ENCODE results near the gene TMEM120B. TPM values are rescaled to one million over a fixed set of nuclear protein-coding genes. Genes with fewer than 3 reads are reported as not detected.

Gene TMEM120B
- total and polyA plus RNA-seq, 2 of the 4 experiments (the other 2 are of a cell fraction), result 10.6 to 18.4 TPM

GRCh38 chr12:121765573-121765972 lies 53.0 kb downstream of the TMEM120B start:
- Histone ChIP-seq H2AK5ac (ENCODE audit: low read depth, low read length) (peak overlapping the region; percentile 22; the same call in 1 of the 2 replicates), H4K91ac (ENCODE audit: insufficient read depth, low read depth, low read length) (peak overlapping the region; percentile 17; the same call in 1 of the 2 replicates), H3K27ac (ENCODE audit: insufficient read depth, low read length) (peak overlapping the region; percentile 35), H3K4ac (ENCODE audit: low read depth, low read length) (peak overlapping the region; percentile 51; the same call in 1 of the 2 replicates), H3K9ac (ENCODE audit: low read depth, low read length) (no peak overlapping the region), H3K79me1 (ENCODE audit: low read depth in 1 of 2, low read length in 2 of 2) (peaks cover 0 to 23% of the 10 kb centered on the region in 2 experiments; a peak in 2 of 4 replicates), H2AK9ac (replicated peaks; ENCODE audit: low read depth, low read length, poor library complexity) (peak overlapping the region; percentile 87), H3K14ac (replicated peaks; ENCODE audit: low read depth, low read length) (0 out of 2 replicates have a peak overlapping the region, but pooled peaks have one; percentile 10), H3K56ac (ENCODE audit: extremely low read depth, insufficient read depth, low read length) (no peak overlapping the region), H2BK20ac (ENCODE audit: low read depth, low read length) (0 out of 2 replicates have a peak overlapping the region, but pooled peaks have one; percentile 43), H3K36me3 (ENCODE audit: control insufficient read depth, insufficient read depth, low read length) (peaks cover 2% of the 10 kb centered on the region; the same call in 1 of the 2 replicates), H2AFZ (replicated peaks; ENCODE audit: low read length, poor library complexity) (peak overlapping the region; percentile 67), H3K9me3 (ENCODE audit: control insufficient read depth, insufficient read depth, low read length) (no peaks in the 10 kb centered on the region), H3K23ac (ENCODE audit: low read depth, low read length) (no peak overlapping the region), H3K4me2 (ENCODE audit: low read depth, low read length) (no peak overlapping the region; the same call in 1 of the 2 replicates), H2BK5ac (ENCODE audit: low read depth, low read length, poor library complexity, severe bottlenecking) (peak overlapping the region; percentile 25), H4K5ac (ENCODE audit: low read depth, low read length) (no peak overlapping the region), H2BK15ac (ENCODE audit: low read depth, low read length) (no peak overlapping the region; the same call in 2 of the 3 replicates), H3K4me1 (ENCODE audit: control insufficient read depth, insufficient read depth, low read length) (peaks cover 30% of the 10 kb centered on the region), H3K9me1 (ENCODE audit: insufficient read depth, low read length) (peaks cover 25% of the 10 kb centered on the region), H3K18ac (ENCODE audit: low read depth, low read length) (no peak overlapping the region; the same call in 1 of the 2 replicates), H4K20me1 (ENCODE audit: insufficient read depth, low read length) (no peaks in the 10 kb centered on the region; the same call in 1 of the 2 replicates), H2BK120ac (ENCODE audit: low read depth, low read length) (peak overlapping the region; percentile 60), H3K27me3 (ENCODE audit: control insufficient read depth, insufficient read depth, low read length) (no peaks in the 10 kb centered on the region), H3K4me3 (ENCODE audit: insufficient read depth, low read depth, low read length) (no peak overlapping the region), H4K8ac (ENCODE audit: low read depth in 2 of 2, low read length in 2 of 2) (peak overlapping the region in 1 of 2 experiments; percentile 22; a peak in 1 of 4 replicates)
- DNase-seq (peak; percentile 97), ATAC-seq (ENCODE audit: low read depth) (peak; percentile 79)
- WGBS, 2 experiments (ENCODE audit: extremely low coverage in 2 of 2, insufficient read length in 1 of 2), result 40% methylated on average over 1 of the region's 5 CpGs; no CpG with 5 or more reads in 1 of the 2 experiments
- in situ Hi-C loops (cut with MboI; ENCODE audit: low sequenced_read_pairs) (no loop called here), intact Hi-C loops (cut with micrococcal nuclease) (loop anchor here (5.0 kb wide), 1 partner anchor 53 kb away; the partner anchor contains the start of gene TMEM120B), dilution Hi-C loops (cut with HindIII; ENCODE audit: low sequenced_read_pairs, unreplicated experiment) (no loop called here)
- TF ChIP-seq RCOR1 (IDR thresholded peaks at IDR 0.05; ENCODE audit: insufficient replicate concordance, low read length), result peak; percentile 37
- TF ChIP-seq MAZ (IDR thresholded peaks at IDR 0.05; ENCODE audit: borderline replicate concordance, low read depth, low read length), result peak; percentile 51; the same call in 1 of the 2 replicates
- TF ChIP-seq FOS (IDR thresholded peaks at IDR 0.05; ENCODE audit: low read depth, low read length), result peak; percentile 98
- no peak for TF ChIP-seq MXI1 (IDR thresholded peaks at IDR 0.05; ENCODE audit: borderline replicate concordance, low read depth, low read length)
- peak; percentile 70; the same call in 1 of the 2 replicates for TF ChIP-seq BHLHE40 (IDR thresholded peaks at IDR 0.05; ENCODE audit: low read depth, low read length)
- no peak for TF ChIP-seq POLR2A (IDR thresholded peaks at IDR 0.05; ENCODE audit: low read depth, low read length)
- no TSS peak for BruUV-seq (replicated peaks)
- ChIA-PET CTCF (interaction anchor here (1.2 kb wide), 1 partner anchor 53 kb away, joined by 6 read pairs; the partner anchor contains the start of gene TMEM120B), POLR2A (ENCODE audit: unreplicated experiment) (no interaction called here)

All from IMR-90 (cell line).